Measurements from ENCODE around the gene CMTM1.

CMTM1 gene

GRCh38 chr16:66604376-66605176 is 38.3 kb downstream of the CMTM1 start, which contains the start of gene CMTM3:
Gene CMTM3 (plus strand): TSS chr16:66604704. CDS start chr16:66604806, 102 bp downstream.
- TF ChIP-seq CTCF (IDR thresholded peaks at IDR 0.05; ENCODE audit: low read depth, low read length, poor library complexity, severe bottlenecking) (peak; percentile 62), EZH2phosphoT487 (IDR thresholded peaks at IDR 0.05; ENCODE audit: borderline replicate concordance, low read length) (no peak)
- H3K79me2 ChIP-seq (ENCODE audit: control insufficient read depth, low read length): peaks cover 13% of the 10 kb centered on the region
- peaks cover 12% of the 10 kb centered on the region for H3K27me3 ChIP-seq (ENCODE audit: control insufficient read depth, low read length)
- no peaks in the 10 kb centered on the region for H3K9me2 ChIP-seq (replicated peaks; ENCODE audit: control insufficient read depth, low read length)
- H3K9me3 ChIP-seq (ENCODE audit: control insufficient read depth, insufficient read depth, low read length): peaks cover 17% of the 10 kb centered on the region
- H3F3A ChIP-seq (ENCODE audit: control insufficient read depth, insufficient read depth): peaks cover 17% of the 10 kb centered on the region
- H3K36me3 ChIP-seq (ENCODE audit: control insufficient read depth, low read length): peaks cover 10% of the 10 kb centered on the region
- peak within 1 kb of the TSS; percentile 60 for H3K27ac ChIP-seq (ENCODE audit: low read depth, low read length)
- peaks cover 48% of the 10 kb centered on the region for H3K4me1 ChIP-seq (ENCODE audit: control insufficient read depth, low read length)
- peak within 1 kb of the TSS; percentile 85 for H3K4me3 ChIP-seq (ENCODE audit: low read length)
- peaks cover 7% of the 10 kb centered on the region; the same call in 1 of the 2 replicates for H4K20me1 ChIP-seq (ENCODE audit: control insufficient read depth, insufficient read depth, low read depth, low read length)
- H3K4me2 ChIP-seq (ENCODE audit: low read length): peak within 1 kb of the TSS; percentile 65

GRCh38 chr16:66605177-66605978 is 39.1 kb downstream of the CMTM1 start:
- Histone ChIP-seq H3K4me3 (ENCODE audit: low read length) (peak overlapping the region; percentile 85), H3K36me3 (ENCODE audit: control insufficient read depth, low read length) (peaks cover 18% of the 10 kb centered on the region), H4K20me1 (ENCODE audit: control insufficient read depth, insufficient read depth, low read depth, low read length) (peaks cover 7% of the 10 kb centered on the region; the same call in 1 of the 2 replicates), H3K79me2 (ENCODE audit: control insufficient read depth, low read length) (peaks cover 13% of the 10 kb centered on the region), H3K9me3 (ENCODE audit: control insufficient read depth, insufficient read depth, low read length) (peaks cover 16% of the 10 kb centered on the region), H3K4me2 (ENCODE audit: low read length) (peak overlapping the region; percentile 65), H3K27me3 (ENCODE audit: control insufficient read depth, low read length) (peaks cover 9% of the 10 kb centered on the region), H3K27ac (ENCODE audit: low read depth, low read length) (0 out of 2 replicates have a peak overlapping the region, but pooled peaks have one; percentile 34), H3K9me2 (replicated peaks; ENCODE audit: control insufficient read depth, low read length) (no peaks in the 10 kb centered on the region), H3F3A (ENCODE audit: control insufficient read depth, insufficient read depth) (peaks cover 17% of the 10 kb centered on the region), H3K4me1 (ENCODE audit: control insufficient read depth, low read length) (peaks cover 44% of the 10 kb centered on the region)
- no peak for TF ChIP-seq EZH2phosphoT487 (IDR thresholded peaks at IDR 0.05; ENCODE audit: borderline replicate concordance, low read length)
- no peak for TF ChIP-seq CTCF (IDR thresholded peaks at IDR 0.05; ENCODE audit: low read depth, low read length, poor library complexity, severe bottlenecking)

- TF ChIP-seq EZH2phosphoT487 (IDR thresholded peaks at IDR 0.05; ENCODE audit: borderline replicate concordance, low read length): no peak
- TF ChIP-seq CTCF (IDR thresholded peaks at IDR 0.05; ENCODE audit: low read depth, low read length, poor library complexity, severe bottlenecking): no peak
- no peaks in the 10 kb centered on the region for H3K9me2 ChIP-seq (replicated peaks; ENCODE audit: control insufficient read depth, low read length)
- H3K27me3 ChIP-seq (ENCODE audit: control insufficient read depth, low read length): 0 out of 2 replicates have a peak, but pooled peaks cover 2% of the 10 kb centered on the region
- H3K79me2 ChIP-seq (ENCODE audit: control insufficient read depth, low read length): peaks cover 13% of the 10 kb centered on the region
- peak overlapping the region; percentile 22; the same call in 1 of the 2 replicates for H3K27ac ChIP-seq (ENCODE audit: low read depth, low read length)
- peak overlapping the region; percentile 65 for H3K4me2 ChIP-seq (ENCODE audit: low read length)
- H4K20me1 ChIP-seq (ENCODE audit: control insufficient read depth, insufficient read depth, low read depth, low read length): peaks cover 7% of the 10 kb centered on the region; the same call in 1 of the 2 replicates
- H3K36me3 ChIP-seq (ENCODE audit: control insufficient read depth, low read length): peaks cover 24% of the 10 kb centered on the region
- peaks cover 17% of the 10 kb centered on the region for H3F3A ChIP-seq (ENCODE audit: control insufficient read depth, insufficient read depth)
- peak overlapping the region; percentile 85 for H3K4me3 ChIP-seq (ENCODE audit: low read length)
- peaks cover 8% of the 10 kb centered on the region for H3K9me3 ChIP-seq (ENCODE audit: control insufficient read depth, insufficient read depth, low read length)
- peaks cover 44% of the 10 kb centered on the region for H3K4me1 ChIP-seq (ENCODE audit: control insufficient read depth, low read length)
These were observed 39.9 kb downstream of the CMTM1 start for GRCh38 chr16:66605979-66606751.
